Breast epithelium (tissue), 3 donors: ENCODE data around the gene GLYATL2.

ENCODE experiments used
- CTCF ChIP-seq, 3 donors: fragments of 450-650 bp; IDR thresholded peaks; one replicate each; pipeline ENCODE4 v1.5.1; 2016 to 2017; ENCODE audit warnings: antibody characterized with exemption in 3 of 3, mild to moderate bottlenecking in 3 of 3, moderate library complexity in 3 of 3
- POLR2A ChIP-seq: fragments of 450-650 bp; IDR thresholded peaks from one replicate; pipeline ENCODE4 v1.6.1; 2016; ENCODE audit warnings: antibody characterized with exemption, mild to moderate bottlenecking, moderate library complexity
- POLR2AphosphoS5 ChIP-seq, 3 donors: sonication (generic); formaldehyde crosslinking; IDR thresholded peaks; one replicate each; pipeline ENCODE4 v1.6.1; 2017; ENCODE audit warnings: antibody characterized with exemption in 3 of 3

- TF ChIP-seq CTCF (IDR thresholded peaks at IDR 0.05) = no peak
- no peak for TF ChIP-seq POLR2A
- no peak for TF ChIP-seq POLR2AphosphoS5 (IDR thresholded peaks at IDR 0.05)
Observed at GRCh38 chr11:58787903-58788302, 56.6 kb downstream of the GLYATL2 start.
